ENCODE data around the gene ETNPPL. TPM values are rescaled to one million over a fixed set of nuclear protein-coding genes. Genes with fewer than 3 reads are reported as not detected.

ETNPPL gene
- total RNA-seq, 1 experiment from 2014 or later: 0.66 TPM

DNA sequence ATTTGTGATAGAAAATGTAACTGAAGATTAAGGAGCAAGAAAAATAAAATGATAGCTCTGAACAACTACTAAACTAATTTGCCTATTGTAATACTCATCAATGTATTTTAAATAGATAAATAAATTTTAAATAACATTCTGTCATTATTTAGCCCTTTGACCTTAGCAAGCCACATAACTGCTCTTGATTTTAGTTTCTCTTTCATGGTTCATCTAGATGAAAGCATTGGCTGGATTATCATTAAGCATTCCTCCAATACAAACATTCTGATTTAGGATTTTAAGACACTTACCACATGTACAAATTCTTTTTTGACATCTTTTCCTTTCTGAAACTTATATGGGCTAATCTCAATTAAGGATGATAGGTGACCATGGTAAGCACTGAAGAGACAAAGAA, 8.5 kb downstream of the ETNPPL start (continued):
- TF ChIP-seq PRDM15 (CRISPR knock-in tag; IDR thresholded peaks at IDR 0.05) (no peak), ZMAT4 (CRISPR knock-in tag; IDR thresholded peaks at IDR 0.05) (no peak), JUN (CRISPR knock-in tag; IDR thresholded peaks at IDR 0.05) (no peak), GABPB1 (CRISPR knock-in tag; IDR thresholded peaks at IDR 0.05) (no peak)
- TF ChIP-seq, protein P1, sequence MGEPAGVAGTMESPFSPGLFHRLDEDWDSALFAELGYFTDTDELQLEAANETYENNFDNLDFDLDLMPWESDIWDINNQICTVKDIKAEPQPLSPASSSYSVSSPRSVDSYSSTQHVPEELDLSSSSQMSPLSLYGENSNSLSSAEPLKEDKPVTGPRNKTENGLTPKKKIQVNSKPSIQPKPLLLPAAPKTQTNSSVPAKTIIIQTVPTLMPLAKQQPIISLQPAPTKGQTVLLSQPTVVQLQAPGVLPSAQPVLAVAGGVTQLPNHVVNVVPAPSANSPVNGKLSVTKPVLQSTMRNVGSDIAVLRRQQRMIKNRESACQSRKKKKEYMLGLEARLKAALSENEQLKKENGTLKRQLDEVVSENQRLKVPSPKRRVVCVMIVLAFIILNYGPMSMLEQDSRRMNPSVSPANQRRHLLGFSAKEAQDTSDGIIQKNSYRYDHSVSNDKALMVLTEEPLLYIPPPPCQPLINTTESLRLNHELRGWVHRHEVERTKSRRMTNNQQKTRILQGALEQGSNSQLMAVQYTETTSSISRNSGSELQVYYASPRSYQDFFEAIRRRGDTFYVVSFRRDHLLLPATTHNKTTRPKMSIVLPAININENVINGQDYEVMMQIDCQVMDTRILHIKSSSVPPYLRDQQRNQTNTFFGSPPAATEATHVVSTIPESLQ (CRISPR knock-in tag; IDR thresholded peaks at IDR 0.05): no peak
- TF ChIP-seq, protein P2, sequence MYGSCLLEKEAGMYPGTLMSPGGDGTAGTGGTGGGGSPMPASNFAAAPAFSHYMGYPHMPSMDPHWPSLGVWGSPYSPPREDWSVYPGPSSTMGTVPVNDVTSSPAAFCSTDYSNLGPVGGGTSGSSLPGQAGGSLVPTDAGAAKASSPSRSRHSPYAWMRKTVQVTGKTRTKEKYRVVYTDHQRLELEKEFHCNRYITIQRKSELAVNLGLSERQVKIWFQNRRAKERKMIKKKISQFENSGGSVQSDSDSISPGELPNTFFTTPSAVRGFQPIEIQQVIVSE (CRISPR knock-in tag; IDR thresholded peaks at IDR 0.05; ENCODE audit: borderline replicate concordance): no peak

DNA sequence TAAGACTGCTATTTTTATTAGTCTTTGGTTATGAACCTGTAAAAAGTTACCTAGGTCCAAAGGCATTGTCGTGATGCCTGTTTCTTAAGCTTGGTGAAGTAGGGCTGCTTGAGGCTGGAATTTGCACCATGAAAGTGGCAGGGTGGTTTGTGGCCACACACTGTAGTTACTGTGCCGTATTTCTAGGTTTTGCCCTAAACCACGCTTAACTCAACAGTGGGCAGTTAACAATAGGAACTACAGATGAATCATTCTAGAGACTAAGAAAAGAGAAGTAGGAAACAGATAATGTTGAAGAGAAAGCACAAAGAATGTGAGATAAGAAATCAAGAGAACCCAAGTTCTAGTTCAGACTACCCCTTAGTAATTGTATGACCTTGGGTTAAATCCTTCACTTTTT, 11.5 kb downstream of the ETNPPL start:
- ChIA-PET POLR2A (no interaction called here), CTCF (no interaction called here)
- no peak for DNase-seq (ENCODE audit: low spot score)
- no peak for ATAC-seq
- H3K27me3 Mint-ChIP-seq (ENCODE audit: low read depth): no peaks in the 10 kb centered on the region
- H3K27ac Mint-ChIP-seq: no peak overlapping the region
- no peaks in the 10 kb centered on the region for H3K4me1 Mint-ChIP-seq
- H3K4me3 Mint-ChIP-seq: no peak overlapping the region
- peaks cover 3% of the 10 kb centered on the region; the same call in 1 of the 2 replicates for H3K9me3 Mint-ChIP-seq
- H3K36me3 Mint-ChIP-seq: peaks cover 2% of the 10 kb centered on the region; the same call in 1 of the 2 replicates
- no peak for TF ChIP-seq ETV6 (CRISPR knock-in tag; IDR thresholded peaks at IDR 0.05)
- TF ChIP-seq FOXJ3 (CRISPR knock-in tag; IDR thresholded peaks at IDR 0.05; ENCODE audit: borderline replicate concordance): no peak
- TF ChIP-seq, protein P3, sequence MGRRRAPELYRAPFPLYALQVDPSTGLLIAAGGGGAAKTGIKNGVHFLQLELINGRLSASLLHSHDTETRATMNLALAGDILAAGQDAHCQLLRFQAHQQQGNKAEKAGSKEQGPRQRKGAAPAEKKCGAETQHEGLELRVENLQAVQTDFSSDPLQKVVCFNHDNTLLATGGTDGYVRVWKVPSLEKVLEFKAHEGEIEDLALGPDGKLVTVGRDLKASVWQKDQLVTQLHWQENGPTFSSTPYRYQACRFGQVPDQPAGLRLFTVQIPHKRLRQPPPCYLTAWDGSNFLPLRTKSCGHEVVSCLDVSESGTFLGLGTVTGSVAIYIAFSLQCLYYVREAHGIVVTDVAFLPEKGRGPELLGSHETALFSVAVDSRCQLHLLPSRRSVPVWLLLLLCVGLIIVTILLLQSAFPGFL (CRISPR knock-in tag; IDR thresholded peaks at IDR 0.05; ENCODE audit: borderline replicate concordance): no peak
- TF ChIP-seq KAT7 (CRISPR knock-in tag; IDR thresholded peaks at IDR 0.05; ENCODE audit: borderline replicate concordance): no peak
- TF ChIP-seq CREB1 (CRISPR knock-in tag; IDR thresholded peaks at IDR 0.05): no peak
- no peak for TF ChIP-seq ZNF138 (CRISPR knock-in tag; conservative IDR thresholded peaks at IDR 0.05)
- no peak for TF ChIP-seq NFATC4 (CRISPR knock-in tag; IDR thresholded peaks at IDR 0.05)
- no peak for TF ChIP-seq GTF2I (CRISPR knock-in tag; conservative IDR thresholded peaks at IDR 0.05)
- TF ChIP-seq, protein P4, sequence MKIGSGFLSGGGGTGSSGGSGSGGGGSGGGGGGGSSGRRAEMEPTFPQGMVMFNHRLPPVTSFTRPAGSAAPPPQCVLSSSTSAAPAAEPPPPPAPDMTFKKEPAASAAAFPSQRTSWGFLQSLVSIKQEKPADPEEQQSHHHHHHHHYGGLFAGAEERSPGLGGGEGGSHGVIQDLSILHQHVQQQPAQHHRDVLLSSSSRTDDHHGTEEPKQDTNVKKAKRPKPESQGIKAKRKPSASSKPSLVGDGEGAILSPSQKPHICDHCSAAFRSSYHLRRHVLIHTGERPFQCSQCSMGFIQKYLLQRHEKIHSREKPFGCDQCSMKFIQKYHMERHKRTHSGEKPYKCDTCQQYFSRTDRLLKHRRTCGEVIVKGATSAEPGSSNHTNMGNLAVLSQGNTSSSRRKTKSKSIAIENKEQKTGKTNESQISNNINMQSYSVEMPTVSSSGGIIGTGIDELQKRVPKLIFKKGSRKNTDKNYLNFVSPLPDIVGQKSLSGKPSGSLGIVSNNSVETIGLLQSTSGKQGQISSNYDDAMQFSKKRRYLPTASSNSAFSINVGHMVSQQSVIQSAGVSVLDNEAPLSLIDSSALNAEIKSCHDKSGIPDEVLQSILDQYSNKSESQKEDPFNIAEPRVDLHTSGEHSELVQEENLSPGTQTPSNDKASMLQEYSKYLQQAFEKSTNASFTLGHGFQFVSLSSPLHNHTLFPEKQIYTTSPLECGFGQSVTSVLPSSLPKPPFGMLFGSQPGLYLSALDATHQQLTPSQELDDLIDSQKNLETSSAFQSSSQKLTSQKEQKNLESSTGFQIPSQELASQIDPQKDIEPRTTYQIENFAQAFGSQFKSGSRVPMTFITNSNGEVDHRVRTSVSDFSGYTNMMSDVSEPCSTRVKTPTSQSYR (CRISPR knock-in tag; IDR thresholded peaks at IDR 0.05): no peak
